Thoracic aorta (tissue), 2 donors: ENCODE results near the gene SLC25A38. TPM values are rescaled to one million over a fixed set of nuclear protein-coding genes. Genes with fewer than 3 reads are reported as not detected.
"Not testable (repeated sequence)": the region's sequence is repeated elsewhere in the genome, so short reads cannot be mapped to it uniquely, and the experiment has no call there.

ENCODE experiments used
- ATAC-seq: fragments of 150-250 bp; one replicate; pipeline ENCODE4 v1.8.0; 2017; ENCODE audit warnings: low read depth; ENCODE audit not compliant: insufficient number of reproducible peaks, low FRiP score
- DNase-seq: peaks from one replicate; pipeline ENCODE4 v3.0.0-alpha.2; 2020; ENCODE audit warnings: low spot score
- H3K27ac ChIP-seq, 2 donors: fragments of 200-600 bp; sonication (generic); 1 replicate in 1 of 2; 2 replicates in 1 of 2; pipeline ENCODE4 v1.5.1; 2016; ENCODE audit warnings: mild to moderate bottlenecking in 2 of 2, moderate library complexity in 2 of 2
- H3K27me3 ChIP-seq: fragments of 200-600 bp; sonication (generic); replicated peaks from 2 replicates; pipeline ENCODE4 v1.6.0; 2016; ENCODE audit warnings: mild to moderate bottlenecking; ENCODE audit not compliant: insufficient read depth
- H3K36me3 ChIP-seq: fragments of 200-600 bp; sonication (generic); one replicate; pipeline ENCODE4 v1.5.1; 2016
- H3K4me1 ChIP-seq, 2 donors: fragments of 200-600 bp; sonication (generic); 1 replicate in 1 of 2; 2 replicates in 1 of 2; pipeline versions ENCODE4 v1.5.1 to v1.6.0; 2016; ENCODE audit warnings: low read depth in 2 of 2, mild to moderate bottlenecking in 1 of 2; ENCODE audit not compliant: control insufficient read depth in 1 of 2
- H3K4me3 ChIP-seq: fragments of 200-600 bp; sonication (generic); 2 replicates; pipeline ENCODE4 v1.5.1; 2016; ENCODE audit warnings: mild to moderate bottlenecking
- H3K9me3 ChIP-seq: fragments of 200-600 bp; sonication (generic); 2 replicates; pipeline ENCODE4 v1.5.1; 2016
- CTCF ChIP-seq: fragments of 200-600 bp; sonication (generic); IDR thresholded peaks from one replicate; pipeline ENCODE4 v1.5.1; 2019; ENCODE audit warnings: antibody characterized with exemption
- total RNA-seq, 2 donors: library from RNA; depleted of rRNA; stranded (reverse); fragments of >200 nt; gene quantifications; one replicate each; pipeline versions ENCODE4 v1.1.0 to v1.2.3, GENCODE V29; 2016

Gene SLC25A38
- total RNA-seq, 2 donors from 2014 or later = 30.5 to 31.8 TPM

GRCh38 chr3:39413691-39414420 lies 30.7 kb downstream of the SLC25A38 start:
- Histone ChIP-seq H3K4me3 (no peak overlapping the region), H3K4me1 (peaks cover 0 to 21% of the 10 kb centered on the region in 2 donors), H3K27me3 (no peaks in the 10 kb centered on the region), H3K36me3 (peaks cover 39% of the 10 kb centered on the region), H3K9me3 (no peaks in the 10 kb centered on the region), H3K27ac (no peak overlapping the region)
- no peak for DNase-seq
- TF ChIP-seq CTCF = no peak
- ATAC-seq = no peak

DNA sequence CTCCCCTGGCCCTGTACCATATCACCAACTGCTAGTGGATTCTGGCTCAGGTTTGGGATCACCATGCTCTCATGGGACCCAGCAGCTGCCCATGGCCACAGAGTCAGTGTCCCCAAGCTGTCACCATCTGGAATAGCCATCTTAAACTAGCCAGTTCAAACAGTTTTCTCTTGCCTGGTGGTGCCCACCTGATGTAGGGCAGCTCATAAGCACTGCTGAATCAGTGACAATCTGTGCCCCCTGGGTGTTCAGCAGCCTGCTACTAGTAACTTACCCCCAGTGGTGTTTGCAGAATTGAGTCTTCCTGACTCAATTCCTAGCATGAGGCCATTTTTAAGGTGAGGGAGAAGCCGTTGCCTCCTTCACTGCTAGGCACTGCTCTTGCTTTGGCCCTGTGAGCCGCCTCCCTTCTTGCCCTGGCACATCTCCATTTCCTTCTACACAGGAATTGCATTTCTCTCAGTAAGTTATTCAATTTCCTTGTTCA lies 31.3 kb downstream of the SLC25A38 start:
- H3K9me3 ChIP-seq = no peaks in the 10 kb centered on the region
- H3K4me3 ChIP-seq = no peak overlapping the region
- H3K4me1 ChIP-seq = peaks cover 0 to 17% of the 10 kb centered on the region in 2 donors
- TF ChIP-seq CTCF = no peak
- H3K36me3 ChIP-seq = peaks cover 37% of the 10 kb centered on the region
- no peak overlapping the region for H3K27ac ChIP-seq
- H3K27me3 ChIP-seq = no peaks in the 10 kb centered on the region
- no peak for DNase-seq
- no peak for ATAC-seq

GRCh38 chr3:39415302-39415701 lies 32.1 kb downstream of the SLC25A38 start:
- not testable (repeated sequence) for H3K9me3 ChIP-seq, H3K27me3 ChIP-seq, ATAC-seq, DNase-seq, H3K4me1 ChIP-seq, H3K4me3 ChIP-seq, H3K27ac ChIP-seq
- peaks cover 30% of the 10 kb centered on the region for H3K36me3 ChIP-seq

DNA sequence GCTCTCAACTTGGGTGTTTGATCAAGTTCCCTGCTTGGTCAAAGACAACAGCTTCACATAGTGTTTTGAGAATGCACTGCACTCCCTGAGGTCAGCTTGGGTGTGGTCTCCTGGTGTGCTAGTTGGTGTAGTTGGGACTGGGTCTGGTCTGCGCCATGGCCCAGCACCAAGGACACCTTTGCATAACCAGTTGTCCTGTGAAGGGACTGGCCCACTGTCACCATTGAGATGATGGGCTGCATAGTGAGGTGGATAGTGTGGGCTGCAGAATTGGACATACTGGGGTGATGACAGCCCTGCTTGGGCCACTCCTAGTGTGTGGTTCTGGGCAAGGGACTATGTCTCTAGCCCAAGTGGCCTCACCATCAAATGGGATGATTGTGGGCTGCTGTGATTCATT lies 32.8 kb downstream of the SLC25A38 start:
- Histone ChIP-seq H3K4me3 (no peak overlapping the region), H3K36me3 (peaks cover 28% of the 10 kb centered on the region), H3K9me3 (no peaks in the 10 kb centered on the region), H3K27ac (no peak overlapping the region), H3K27me3 (no peaks in the 10 kb centered on the region), H3K4me1 (peaks cover 0 to 2% of the 10 kb centered on the region in 2 donors)
- DNase-seq (no peak), ATAC-seq (no peak)
- no peak for TF ChIP-seq CTCF

GRCh38 chr3:39416998-39417397 lies 33.8 kb downstream of the SLC25A38 start:
- not testable (repeated sequence) for H3K4me1 ChIP-seq, H3K27ac ChIP-seq, H3K4me3 ChIP-seq, H3K9me3 ChIP-seq, ATAC-seq, DNase-seq, H3K27me3 ChIP-seq
- peaks cover 18% of the 10 kb centered on the region for H3K36me3 ChIP-seq

DNA sequence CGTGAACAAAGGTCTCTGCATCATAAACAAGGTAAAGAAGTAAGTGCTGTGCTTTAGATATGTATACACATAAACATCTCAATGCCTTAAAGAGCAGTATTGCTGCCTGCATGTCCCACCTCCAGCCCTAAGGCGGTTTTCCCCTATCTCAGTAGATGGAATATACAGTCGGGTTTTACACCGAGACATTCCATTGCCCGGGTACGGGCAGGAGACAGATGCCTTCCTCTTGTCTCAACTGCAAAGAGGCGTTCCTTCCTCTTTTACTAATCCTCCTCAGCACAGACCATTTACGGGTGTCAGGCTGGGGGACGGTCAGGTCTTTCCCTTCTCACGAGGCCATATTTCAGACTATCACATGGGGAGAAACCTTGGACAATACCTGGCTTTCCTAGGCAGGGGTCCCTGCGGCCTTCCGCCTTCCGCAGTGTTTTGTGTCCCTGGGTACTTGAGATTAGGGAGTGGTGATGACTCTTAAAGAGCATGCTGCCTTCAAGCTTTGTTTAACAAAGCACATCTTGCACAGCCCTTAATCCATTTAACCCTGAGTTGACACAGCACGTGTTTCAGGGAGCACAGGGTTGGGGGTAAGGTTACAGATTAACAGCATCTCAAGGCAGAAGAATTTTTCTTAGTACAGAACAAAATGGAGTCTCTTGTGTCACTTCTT lies 35.5 kb downstream of the SLC25A38 start:
- DNase-seq, H3K9me3 ChIP-seq, H3K27ac ChIP-seq, ATAC-seq, H3K4me1 ChIP-seq, H3K36me3 ChIP-seq, H3K27me3 ChIP-seq, H3K4me3 ChIP-seq: not testable (repeated sequence)
